ENCODE data around the gene GUCY2C.

Gene GUCY2C

GRCh38 chr12:14681190-14681589 is 15.2 kb downstream of the GUCY2C start:
- peak; percentile 48 for DNase-seq

DNA sequence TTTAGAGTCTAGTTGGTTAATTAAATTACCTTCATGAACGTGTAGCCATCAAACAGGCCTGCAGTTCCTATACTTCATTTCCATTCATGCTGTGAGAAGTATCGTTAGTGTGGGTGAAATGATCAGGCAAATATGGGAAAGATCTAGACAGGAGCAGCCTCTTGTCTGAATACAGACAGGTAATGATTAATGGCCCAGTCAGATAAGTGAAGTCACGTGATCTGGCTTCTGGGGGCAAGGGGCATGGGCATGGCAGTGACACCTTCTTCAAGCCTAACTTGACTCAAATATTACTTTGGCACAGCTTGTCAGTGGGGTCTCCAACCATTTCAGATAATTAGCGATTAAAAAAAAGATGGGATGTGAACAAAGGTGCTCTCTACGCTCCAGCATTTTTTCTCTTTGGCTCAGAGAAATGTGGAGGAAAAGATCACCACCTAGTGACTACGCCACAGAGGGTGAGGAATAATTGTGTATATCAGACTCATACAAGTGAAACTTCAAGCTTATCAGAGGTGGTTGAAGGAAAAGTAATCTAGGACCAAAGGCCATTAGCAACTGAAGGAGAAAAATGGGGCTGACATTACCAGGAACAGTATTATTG is 17.8 kb downstream of the GUCY2C start:
- no peak for DNase-seq

GRCh38 chr12:14668591-14668990 is 27.8 kb downstream of the GUCY2C start:
- no peak for DNase-seq

DNA sequence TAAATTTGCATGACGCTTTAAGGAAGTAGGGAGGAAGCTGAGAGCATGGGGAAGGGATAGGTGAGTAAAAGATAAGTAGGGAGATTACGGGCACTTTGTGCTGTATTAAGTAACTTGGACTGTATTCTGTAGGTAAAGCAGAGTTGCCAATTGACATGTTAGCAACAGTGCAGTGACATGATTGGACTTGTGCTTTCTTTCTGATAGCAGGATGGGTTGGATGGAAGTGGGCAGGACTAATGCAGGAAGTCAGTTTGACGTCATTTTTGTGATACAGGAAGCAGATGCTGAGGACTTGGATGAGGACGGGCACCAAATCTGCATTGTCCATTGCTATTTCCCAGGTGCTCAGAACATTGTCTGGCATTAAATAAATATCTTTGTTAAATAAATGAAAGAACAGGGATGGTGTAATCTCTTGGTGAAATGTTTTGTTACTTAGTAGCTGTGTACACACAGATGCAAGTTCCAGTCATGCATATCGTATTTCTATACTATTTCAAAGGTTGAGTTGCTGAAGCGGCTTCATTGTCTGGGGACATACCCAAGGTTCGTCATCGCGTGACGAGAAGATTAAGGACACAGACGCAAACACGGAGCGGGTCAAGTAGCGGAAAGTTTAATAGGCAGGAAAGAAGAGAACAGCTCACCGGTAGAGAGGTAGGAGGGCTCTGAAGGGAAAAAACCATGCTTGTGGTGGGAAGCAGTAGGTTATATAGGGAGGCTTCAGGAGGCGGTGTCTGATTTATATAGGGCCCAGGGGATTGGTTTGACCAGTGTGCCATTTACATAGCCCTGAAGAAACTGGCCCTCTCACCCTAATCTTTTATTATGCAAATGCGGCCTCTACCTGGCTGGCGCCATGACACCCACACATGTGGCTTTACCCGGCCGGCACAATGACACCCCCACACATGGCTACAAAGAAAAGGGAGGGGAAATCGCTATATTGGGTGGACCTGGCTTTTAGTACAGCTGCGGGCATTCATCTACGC is 30.7 kb downstream of the GUCY2C start:
- no peak for DNase-seq

DNA sequence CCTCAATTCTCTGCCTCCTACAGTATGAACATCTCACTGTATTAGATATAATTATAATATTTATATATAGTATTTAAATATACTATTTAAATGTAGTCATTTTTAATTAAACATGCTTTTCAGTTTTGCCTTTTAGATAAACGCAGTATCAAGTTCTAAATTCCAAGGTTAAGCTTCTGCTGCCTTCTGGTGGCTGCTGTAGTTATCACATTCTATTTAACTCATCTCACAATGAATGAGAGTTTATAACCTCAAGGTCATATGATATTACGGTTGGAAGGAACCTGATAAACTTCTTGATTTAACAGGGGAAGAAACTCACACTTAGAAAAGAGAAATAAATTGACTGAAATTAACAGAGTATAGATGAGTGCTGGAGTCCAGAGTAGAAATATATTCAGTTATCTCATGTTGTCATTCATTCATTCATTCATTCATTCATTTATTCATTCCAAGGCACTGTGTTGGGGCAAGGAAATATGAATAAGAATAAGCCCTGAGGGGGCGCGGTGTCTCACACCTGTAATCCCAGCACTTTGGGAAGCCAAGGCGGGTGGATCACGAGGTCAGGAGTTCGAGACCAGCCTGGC is 31.9 kb downstream of the GUCY2C start:
- DNase-seq, result peak; percentile 82

DNA sequence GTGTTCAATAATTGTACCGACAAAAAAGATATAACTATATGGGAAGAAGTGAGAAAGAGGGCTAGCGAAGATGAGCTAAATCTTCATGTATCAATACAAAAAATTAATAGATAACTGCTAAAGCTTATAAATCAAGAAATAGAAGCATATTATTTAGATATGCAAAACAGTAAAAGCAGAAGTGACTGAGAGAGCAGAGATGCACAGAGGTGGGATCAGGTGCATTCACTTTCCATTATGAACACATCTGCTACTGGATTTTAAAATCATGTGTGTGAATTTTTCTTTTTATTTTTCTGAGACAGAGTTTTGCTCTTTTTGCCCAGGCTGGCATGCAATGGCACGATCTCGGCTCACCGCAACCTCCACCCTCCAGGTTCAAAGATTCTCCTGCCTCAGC is 33.4 kb downstream of the GUCY2C start:
- no peak for DNase-seq

DNA sequence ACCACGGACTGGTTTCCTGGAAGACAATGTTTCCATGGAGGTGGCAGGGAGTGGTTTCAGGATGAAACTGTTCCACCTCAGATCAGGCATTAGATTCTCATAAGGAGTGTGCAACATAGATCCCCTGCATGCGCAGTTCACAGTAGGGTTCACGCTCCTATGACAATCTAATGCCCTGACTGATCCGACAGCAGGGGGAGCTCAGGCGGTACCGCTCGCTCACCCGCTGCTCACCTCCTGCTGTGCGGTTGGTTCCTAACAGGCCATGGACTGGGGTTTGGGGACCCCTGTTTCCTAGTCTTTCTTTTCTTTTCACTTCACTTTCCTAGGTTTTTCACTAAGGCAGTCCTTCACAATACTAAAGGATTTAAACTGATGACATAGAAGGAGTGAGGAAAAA is 39.6 kb downstream of the GUCY2C start:
- DNase-seq, result no peak

DNA sequence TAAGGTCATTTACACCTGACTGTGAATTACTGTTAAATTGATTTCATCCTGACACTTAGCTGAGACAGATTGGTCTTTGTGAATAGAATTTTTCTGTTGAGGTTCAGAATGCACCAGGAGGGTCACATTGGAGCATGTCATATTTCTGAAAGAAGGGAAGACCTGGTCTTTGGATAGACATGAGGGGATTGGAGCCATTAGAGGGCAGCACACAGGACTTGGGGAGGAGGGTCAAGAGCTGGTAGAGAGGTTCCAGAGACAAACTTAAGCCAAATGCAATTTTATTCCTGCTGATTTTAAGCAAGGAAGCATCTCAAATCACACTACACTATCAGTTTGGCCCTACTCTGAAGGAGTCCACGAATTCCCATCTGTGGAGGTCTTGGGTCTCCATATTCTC is 41.1 kb downstream of the GUCY2C start:
- DNase-seq, result no peak

- peak; percentile 13 for DNase-seq
These were observed 41.6 kb downstream of the GUCY2C start for GRCh38 chr12:14654842-14655241.

GRCh38 chr12:14654416-14654815 is 42.0 kb downstream of the GUCY2C start:
- DNase-seq, result no peak

- no peak for DNase-seq
These were observed 43.9 kb downstream of the GUCY2C start for GRCh38 chr12:14652483-14652882.

DNA sequence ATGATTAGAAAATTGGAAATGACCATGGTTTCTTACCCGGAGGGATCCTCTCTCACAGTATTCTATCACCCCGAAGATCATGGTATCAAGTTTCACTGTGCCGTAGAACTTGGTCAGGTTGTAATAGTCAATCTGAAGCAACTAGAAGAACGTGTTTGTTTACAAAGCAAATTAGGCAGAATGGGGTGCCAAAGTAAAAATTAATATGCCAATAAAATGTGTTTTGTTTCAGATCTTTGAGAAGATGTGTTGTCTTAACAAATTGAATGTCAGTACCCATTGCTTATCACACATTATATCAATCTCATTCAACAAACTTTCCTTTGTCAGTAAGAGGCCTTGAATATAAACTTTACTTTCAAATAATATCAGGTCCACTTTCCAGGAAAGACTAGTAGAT is 45.0 kb downstream of the GUCY2C start:
- no peak for DNase-seq

GRCh38 chr12:14650789-14651188 is 45.6 kb downstream of the GUCY2C start:
- DNase-seq, result no peak

- no peak for DNase-seq
These were observed 49.2 kb downstream of the GUCY2C start for GRCh38 chr12:14647028-14647750.

DNA sequence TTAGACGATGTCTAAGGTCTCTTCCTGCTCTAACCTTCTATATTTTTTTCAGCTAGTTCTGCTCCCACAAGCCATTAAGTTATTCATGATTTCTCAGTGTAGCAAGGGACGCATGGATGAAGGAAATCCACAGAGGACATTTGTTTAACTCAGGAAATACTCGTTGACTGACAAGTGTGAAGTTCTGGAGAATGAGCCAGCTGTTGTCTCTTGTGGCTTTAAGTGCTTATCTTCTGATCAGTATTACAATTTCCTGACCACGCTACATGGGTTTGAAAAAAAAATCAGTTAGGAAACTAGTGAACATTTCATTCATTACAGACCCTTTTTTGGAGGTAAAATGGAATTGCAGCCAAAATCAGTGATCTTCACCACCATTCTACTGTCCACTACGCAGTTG is 53.1 kb downstream of the GUCY2C start:
- DNase-seq, result peak; percentile 55

DNA sequence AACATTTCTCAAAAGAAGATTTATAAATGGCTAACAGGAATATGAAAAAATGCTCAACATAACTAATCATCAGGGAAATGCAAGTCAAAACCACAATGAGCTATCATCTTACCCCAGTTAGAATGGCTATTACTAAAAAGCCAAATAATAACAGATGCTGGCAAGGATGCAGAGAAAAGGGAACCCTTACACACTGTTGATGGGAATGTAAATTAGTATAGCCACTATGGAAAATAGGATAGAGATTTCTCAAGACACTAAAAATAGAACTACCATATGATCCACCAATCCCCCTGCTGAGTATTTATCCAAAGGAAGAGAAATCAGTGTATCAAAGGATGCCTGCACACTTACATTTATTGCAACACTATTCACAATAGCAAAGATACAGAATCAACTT is 58.3 kb downstream of the GUCY2C start:
- no peak for DNase-seq

GRCh38 chr12:14635776-14636175 is 60.6 kb downstream of the GUCY2C start:
- DNase-seq, result no peak

DNA sequence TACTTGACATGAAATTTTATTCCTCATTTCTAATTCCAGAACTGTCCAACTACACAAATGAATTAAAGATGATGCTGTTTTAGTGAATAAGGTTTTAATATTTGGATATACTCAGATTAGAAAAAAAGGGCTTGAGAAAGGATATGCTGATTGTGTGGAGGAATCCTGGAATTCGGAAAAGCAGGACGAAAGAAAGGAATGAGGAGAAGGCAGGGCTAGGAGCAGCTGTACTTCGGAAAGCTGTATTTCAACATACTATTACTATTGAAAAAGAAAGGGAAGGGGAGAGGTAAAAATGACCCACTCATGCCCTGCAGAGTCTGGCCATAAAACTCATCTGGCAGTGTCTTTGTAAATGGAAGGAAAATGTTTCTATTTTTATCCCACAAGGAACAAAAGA is 65.6 kb downstream of the GUCY2C start:
- DNase-seq, result no peak

DNA sequence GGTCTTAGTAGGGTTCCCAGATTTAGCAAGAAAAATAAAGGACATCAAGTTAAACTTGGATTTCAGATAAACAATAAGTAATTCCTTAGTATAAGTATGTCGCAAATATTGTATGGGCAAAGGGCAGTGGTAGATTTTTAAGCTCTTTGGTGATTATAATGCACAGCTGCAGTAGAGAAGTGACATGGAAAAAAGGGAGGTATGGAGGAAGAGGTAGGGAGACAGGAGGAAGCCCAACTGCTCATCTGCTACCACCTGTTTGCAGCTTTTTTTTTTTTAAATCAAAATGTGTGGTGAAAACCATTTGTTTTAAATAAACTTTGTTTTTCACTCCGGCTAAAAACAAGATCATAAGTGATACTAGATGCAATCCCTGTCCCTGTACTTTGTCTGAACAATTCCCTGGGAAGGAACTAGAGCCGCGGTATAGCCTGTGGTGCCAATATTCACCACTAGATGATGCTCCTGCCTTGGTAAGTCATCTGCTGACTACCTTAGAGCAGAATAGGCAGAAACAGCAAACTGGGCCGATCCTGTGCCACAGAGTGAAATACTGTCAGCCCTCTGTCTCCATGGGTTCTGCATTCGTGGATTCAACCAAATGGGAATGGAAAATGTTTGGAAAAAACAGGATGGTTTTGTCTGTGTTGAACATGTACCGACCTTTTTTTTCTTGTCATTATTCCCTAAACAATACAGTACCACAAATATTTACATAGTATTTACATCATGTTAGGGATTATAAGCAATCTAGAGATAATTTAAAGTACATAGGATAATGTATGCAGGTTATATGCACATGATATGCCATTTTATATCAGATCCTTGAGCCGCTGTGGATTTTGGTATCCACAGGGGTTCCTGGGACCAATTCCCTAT is 66.3 kb downstream of the GUCY2C start:
- peak; percentile 85 for DNase-seq

DNA sequence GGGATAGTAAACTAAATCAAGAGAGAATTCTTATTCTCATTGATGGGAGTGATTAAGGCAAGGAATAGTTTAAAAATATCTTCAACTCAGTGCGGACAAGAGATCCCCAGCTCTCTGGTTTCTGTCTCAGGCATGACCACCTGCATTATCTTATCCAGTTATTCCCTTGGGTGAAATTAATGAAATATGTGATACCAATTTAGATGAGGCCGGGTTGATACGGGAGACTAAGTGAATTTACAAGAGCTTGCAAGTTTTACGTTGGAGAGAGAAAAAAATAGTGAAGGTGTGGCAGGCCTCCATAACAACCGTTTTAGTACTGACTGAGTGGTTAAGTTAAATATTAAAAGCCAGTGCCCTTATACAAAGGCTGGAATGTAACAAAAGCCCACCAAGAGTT is 67.6 kb downstream of the GUCY2C start:
- DNase-seq, result no peak

DNA sequence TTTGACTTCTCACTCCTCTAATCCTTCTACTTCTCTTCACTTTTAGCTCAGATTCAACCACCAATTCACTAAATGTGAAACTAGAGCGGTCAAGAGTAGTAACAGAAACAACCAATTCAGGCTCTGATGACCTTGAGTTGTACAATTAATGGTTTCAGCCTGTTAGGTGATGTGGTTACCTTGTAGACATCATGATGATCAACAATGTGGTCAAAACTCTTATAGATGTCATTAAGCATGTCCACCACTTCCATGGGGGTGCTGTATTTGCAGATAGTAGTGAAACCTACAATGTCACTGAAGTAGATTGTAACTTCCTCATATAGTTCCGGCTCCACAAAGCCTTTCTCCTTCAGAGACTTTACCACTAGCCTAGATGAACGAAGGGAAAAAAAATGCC is 74.6 kb downstream of the GUCY2C start:
- peak; percentile 31 for DNase-seq

Data from OCI-M1 (cell line).